Measurements from ENCODE around the gene SMIM12. TPM values are rescaled to one million over a fixed set of nuclear protein-coding genes. Genes with fewer than 3 reads are reported as not detected.

SMIM12 gene
- total and polyA plus RNA-seq, 2 of the 8 experiments (the other 6 are each of a cell fraction or from before 2014, with no cell fraction given) = 40.9 to 49.2 TPM

DNA sequence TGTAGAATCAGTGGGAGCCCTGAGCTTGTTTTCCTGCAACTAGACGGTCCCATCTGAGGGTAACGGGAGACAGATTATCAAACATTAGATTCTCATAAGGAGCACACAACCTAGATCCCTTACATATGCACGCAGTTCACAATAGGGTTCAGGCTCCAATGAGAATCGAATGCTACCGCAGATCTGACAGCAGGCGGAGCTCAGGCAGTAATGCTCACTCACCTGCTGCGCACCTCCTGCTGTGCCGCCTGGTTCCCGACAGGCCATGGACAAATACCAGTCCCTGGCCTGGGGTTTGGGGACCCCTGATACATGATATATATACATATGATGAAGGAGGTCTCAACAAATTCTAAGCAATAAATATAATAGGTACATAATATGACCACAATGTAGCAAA is 19.7 kb upstream of the SMIM12 start:
- H3K56ac ChIP-seq (replicated peaks; ENCODE audit: insufficient read length, low read depth, low read length) = no peak overlapping the region
- no peak overlapping the region for H4K8ac ChIP-seq (ENCODE audit: extremely low read depth, insufficient read depth, low read length)
- no peak overlapping the region for H4K5ac ChIP-seq (ENCODE audit: insufficient read length, low read depth, low read length)
- H2BK12ac ChIP-seq (ENCODE audit: low read depth, low read length) = no peak overlapping the region
- no peaks in the 10 kb centered on the region for H3K4me1 ChIP-seq (replicated peaks in 1 of 4; ENCODE audit: control insufficient read depth in 3 of 4, insufficient read depth in 4 of 4, low read length in 3 of 4)
- no peaks in the 10 kb centered on the region for H3K23me2 ChIP-seq (ENCODE audit: low read depth, low read length)
- FAIRE-seq (no peak), DNase-seq (ENCODE audit: low read depth in 1 of 2, low spot score in 2 of 2) (peak in 1 of 2 experiments; percentile 59)
- H3K4ac ChIP-seq (replicated peaks; ENCODE audit: insufficient read length, low read depth, low read length) = no peak overlapping the region
- no peak for TF ChIP-seq SAP30 (IDR thresholded peaks at IDR 0.05; ENCODE audit: insufficient read depth, insufficient replicate concordance, low read length)
- TF ChIP-seq CTCF (IDR thresholded peaks at IDR 0.05; ENCODE audit: control extremely low read depth in 1 of 3, insufficient read depth in 1 of 3, low read depth in 1 of 3, low read length in 3 of 3) = peak in 1 of 3 experiments; percentile 6; a peak in 1 of 4 replicates
- no peak overlapping the region for H2BK20ac ChIP-seq (ENCODE audit: low read length)
- H2BK15ac ChIP-seq (ENCODE audit: low read length) = no peak overlapping the region
- H3K23ac ChIP-seq (ENCODE audit: insufficient read length) = no peak overlapping the region
- WGBS, 2 experiments (ENCODE audit: extremely low coverage in 1 of 2, insufficient coverage in 1 of 2, insufficient read length in 1 of 2, insufficient replicate concordance in 2 of 2, low coverage in 1 of 2, low lambda C conversion rate in 2 of 2, missing lambda C conversion rate in 1 of 2) = 66% methylated on average over 9 of the region's 9 CpGs; no CpG with 5 or more reads in 1 of the 2 experiments
- peaks cover 0 to 2% of the 10 kb centered on the region in 2 experiments for H4K20me1 ChIP-seq (replicated peaks in 1 of 2; ENCODE audit: control insufficient read depth in 1 of 2, insufficient read depth in 2 of 2, low read length in 2 of 2)
- ChIA-PET POLR2A (ENCODE audit: partially characterized antibody) (no interaction called here), CTCF (ENCODE audit: partially characterized antibody) (interaction anchor here (0.6 to 1.2 kb wide), 3 partner anchors 13 to 1533 kb away, joined by 3 to 4 read pairs (median 4); no protein-coding TSS in a partner anchor)
- no peak overlapping the region for H2AK5ac ChIP-seq (ENCODE audit: low read depth, low read length)
- H3K79me1 ChIP-seq (ENCODE audit: low read depth, low read length) = no peaks in the 10 kb centered on the region
- H3K27ac ChIP-seq (ENCODE audit: low read depth, low read length) = no peak overlapping the region
- no peak overlapping the region for H3K4me2 ChIP-seq (ENCODE audit: insufficient read depth in 1 of 2, low read depth in 2 of 2, low read length in 2 of 2)
- H2BK5ac ChIP-seq (ENCODE audit: low read depth, low read length) = no peak overlapping the region
- H3K9ac ChIP-seq (replicated peaks in 1 of 4; ENCODE audit: extremely low read depth in 1 of 4, low read depth in 3 of 4, low read length in 3 of 4) = no peak overlapping the region
- no peak overlapping the region for H4K91ac ChIP-seq (replicated peaks; ENCODE audit: insufficient read length, low read length)
- no peaks in the 10 kb centered on the region for H3K9me3 ChIP-seq (ENCODE audit: insufficient read depth in 2 of 2, low read depth in 1 of 2, low read length in 1 of 2)
- no peak overlapping the region for H3K4me3 ChIP-seq (ENCODE audit: extremely low read depth in 1 of 4, insufficient read depth in 2 of 4, low read depth in 3 of 4, low read length in 4 of 4)
- no peak overlapping the region for H3K18ac ChIP-seq (ENCODE audit: extremely low read depth, low read length)
- H2AFZ ChIP-seq (ENCODE audit: low read length) = no peak overlapping the region
- no peaks in the 10 kb centered on the region for H3K79me2 ChIP-seq (ENCODE audit: control insufficient read depth in 1 of 2, insufficient read depth in 2 of 2, low read length in 2 of 2)
- no peak overlapping the region for H3K14ac ChIP-seq (ENCODE audit: insufficient read length)
- H3K27me3 ChIP-seq (replicated peaks in 1 of 4; ENCODE audit: control insufficient read depth in 3 of 4, extremely low read depth in 1 of 4, insufficient read depth in 3 of 4, low read length in 3 of 4) = peaks cover 0 to 2% (median under 1%) of the 10 kb centered on the region in 4 experiments; a peak in 3 of 7 replicates
- H3K36me3 ChIP-seq (ENCODE audit: control insufficient read depth in 2 of 4, insufficient read depth in 4 of 4, low read length in 3 of 4) = no peaks in the 10 kb centered on the region
- H2BK120ac ChIP-seq (replicated peaks; ENCODE audit: low read depth, low read length) = no peak overlapping the region
